ENCODE measurements around the gene MPP7. TPM values are rescaled to one million over a fixed set of nuclear protein-coding genes. Genes with fewer than 3 reads are reported as not detected.

MPP7 gene
- total RNA-seq, 1 donor: 2.2 TPM

DNA sequence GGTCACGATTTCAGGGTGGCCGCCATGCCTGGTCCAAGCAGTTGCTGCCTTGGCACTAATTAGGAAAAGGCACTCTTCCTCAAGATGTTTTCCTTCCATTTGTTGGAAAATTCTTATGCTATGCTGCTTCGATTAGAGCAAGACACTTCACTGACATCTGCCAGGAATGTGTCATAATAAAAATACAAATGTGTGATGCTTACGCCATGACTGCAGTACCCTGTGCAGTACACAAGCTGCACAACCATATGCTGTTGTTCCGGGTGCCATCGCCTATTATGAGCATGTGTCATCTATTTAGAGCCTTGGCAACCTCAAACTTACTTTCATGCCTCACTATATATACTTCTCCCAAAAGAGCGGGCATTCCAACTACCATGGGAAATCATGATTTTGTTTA, 14.9 kb upstream of the MPP7 start:
- H3K27me3 ChIP-seq (ENCODE audit: insufficient read depth, low read length): peaks cover 27% of the 10 kb centered on the region
- no peak overlapping the region for H3K4me3 ChIP-seq (ENCODE audit: insufficient read depth, low read length)
- no peaks in the 10 kb centered on the region for H3K36me3 ChIP-seq (ENCODE audit: insufficient read depth, low read length)
- TF ChIP-seq, protein P1, sequence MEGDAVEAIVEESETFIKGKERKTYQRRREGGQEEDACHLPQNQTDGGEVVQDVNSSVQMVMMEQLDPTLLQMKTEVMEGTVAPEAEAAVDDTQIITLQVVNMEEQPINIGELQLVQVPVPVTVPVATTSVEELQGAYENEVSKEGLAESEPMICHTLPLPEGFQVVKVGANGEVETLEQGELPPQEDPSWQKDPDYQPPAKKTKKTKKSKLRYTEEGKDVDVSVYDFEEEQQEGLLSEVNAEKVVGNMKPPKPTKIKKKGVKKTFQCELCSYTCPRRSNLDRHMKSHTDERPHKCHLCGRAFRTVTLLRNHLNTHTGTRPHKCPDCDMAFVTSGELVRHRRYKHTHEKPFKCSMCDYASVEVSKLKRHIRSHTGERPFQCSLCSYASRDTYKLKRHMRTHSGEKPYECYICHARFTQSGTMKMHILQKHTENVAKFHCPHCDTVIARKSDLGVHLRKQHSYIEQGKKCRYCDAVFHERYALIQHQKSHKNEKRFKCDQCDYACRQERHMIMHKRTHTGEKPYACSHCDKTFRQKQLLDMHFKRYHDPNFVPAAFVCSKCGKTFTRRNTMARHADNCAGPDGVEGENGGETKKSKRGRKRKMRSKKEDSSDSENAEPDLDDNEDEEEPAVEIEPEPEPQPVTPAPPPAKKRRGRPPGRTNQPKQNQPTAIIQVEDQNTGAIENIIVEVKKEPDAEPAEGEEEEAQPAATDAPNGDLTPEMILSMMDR (IDR thresholded peaks at IDR 0.05; ENCODE audit: extremely low read depth, low read depth, low read length): no peak
- H3K4me2 ChIP-seq (ENCODE audit: insufficient read depth, low read length): no peak overlapping the region
- no peaks in the 10 kb centered on the region for H3K9me3 ChIP-seq (ENCODE audit: low read depth, low read length)
- H2AFZ ChIP-seq (ENCODE audit: low read length): no peak overlapping the region
- H3K79me2 ChIP-seq (ENCODE audit: insufficient read depth, low read length): no peaks in the 10 kb centered on the region
- H3K4me1 ChIP-seq (ENCODE audit: insufficient read depth, low read length): peaks cover 2% of the 10 kb centered on the region
- no peak overlapping the region for H3K27ac ChIP-seq (ENCODE audit: low read depth, low read length)
- no peaks in the 10 kb centered on the region for H4K20me1 ChIP-seq (ENCODE audit: insufficient read depth, low read length)
- no peak for DNase-seq (ENCODE audit: insufficient read length, low spot score, missing footprints)

DNA sequence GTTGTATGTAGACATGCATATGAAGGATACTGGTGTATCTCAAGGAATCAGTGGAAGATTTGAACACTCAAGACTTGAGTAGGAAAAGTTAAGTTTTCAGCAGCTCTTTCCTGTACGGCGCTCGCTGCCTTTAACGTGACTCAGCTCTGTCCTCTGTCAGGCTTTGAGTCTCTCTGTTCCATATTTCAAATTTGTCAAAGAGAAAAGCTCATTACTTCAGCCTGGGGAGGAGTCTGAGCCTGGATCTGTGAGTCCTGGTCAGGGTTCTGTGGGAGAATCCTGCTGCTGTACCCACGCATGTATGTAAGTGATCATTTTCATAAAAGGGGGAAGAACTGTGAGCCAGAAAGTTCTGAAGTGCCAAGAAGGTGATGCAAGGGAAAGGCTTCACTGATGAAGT, 13.8 kb upstream of the MPP7 start:
- no peak overlapping the region for H2AFZ ChIP-seq (ENCODE audit: low read length)
- H4K20me1 ChIP-seq (ENCODE audit: insufficient read depth, low read length): no peaks in the 10 kb centered on the region
- H3K27me3 ChIP-seq (ENCODE audit: insufficient read depth, low read length): peaks cover 27% of the 10 kb centered on the region
- H3K36me3 ChIP-seq (ENCODE audit: insufficient read depth, low read length): no peaks in the 10 kb centered on the region
- TF ChIP-seq, protein P1 (IDR thresholded peaks at IDR 0.05; ENCODE audit: extremely low read depth, low read depth, low read length): no peak
- H3K27ac ChIP-seq (ENCODE audit: low read depth, low read length): no peak overlapping the region
- no peak for DNase-seq (ENCODE audit: insufficient read length, low spot score, missing footprints)
- H3K4me3 ChIP-seq (ENCODE audit: insufficient read depth, low read length): no peak overlapping the region
- no peaks in the 10 kb centered on the region for H3K9me3 ChIP-seq (ENCODE audit: low read depth, low read length)
- H3K4me2 ChIP-seq (ENCODE audit: insufficient read depth, low read length): no peak overlapping the region
- H3K4me1 ChIP-seq (ENCODE audit: insufficient read depth, low read length): peaks cover 8% of the 10 kb centered on the region
- H3K79me2 ChIP-seq (ENCODE audit: insufficient read depth, low read length): no peaks in the 10 kb centered on the region

DNA sequence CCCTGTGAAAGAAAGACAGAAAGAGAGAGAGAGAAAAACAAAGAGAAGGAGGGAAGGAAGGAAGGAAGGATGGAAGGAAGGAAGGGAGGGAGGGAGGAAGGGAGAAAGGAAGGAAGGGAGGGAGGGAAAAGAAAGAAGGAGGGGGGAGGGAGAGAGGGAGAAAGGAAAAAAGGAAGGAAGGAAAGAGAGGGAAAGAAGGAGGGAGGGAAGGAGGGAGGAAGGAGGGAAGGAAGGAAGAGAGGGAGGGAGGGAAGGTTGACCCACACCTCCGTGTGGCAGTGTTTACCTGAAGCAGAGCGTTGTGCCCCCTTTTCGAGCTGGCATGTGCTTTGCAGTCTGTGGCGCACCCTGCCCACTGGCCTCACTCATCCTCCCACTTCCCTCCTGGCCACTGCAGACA, 12.3 kb upstream of the MPP7 start:
- Histone ChIP-seq H3K4me3 (ENCODE audit: insufficient read depth, low read length) (no peak overlapping the region), H2AFZ (ENCODE audit: low read length) (no peak overlapping the region), H3K9me3 (ENCODE audit: low read depth, low read length) (no peaks in the 10 kb centered on the region), H3K27ac (ENCODE audit: low read depth, low read length) (no peak overlapping the region), H3K36me3 (ENCODE audit: insufficient read depth, low read length) (no peaks in the 10 kb centered on the region), H3K79me2 (ENCODE audit: insufficient read depth, low read length) (no peaks in the 10 kb centered on the region), H3K4me1 (ENCODE audit: insufficient read depth, low read length) (peaks cover 8% of the 10 kb centered on the region), H3K4me2 (ENCODE audit: insufficient read depth, low read length) (no peak overlapping the region), H3K27me3 (ENCODE audit: insufficient read depth, low read length) (peaks cover 41% of the 10 kb centered on the region), H4K20me1 (ENCODE audit: insufficient read depth, low read length) (no peaks in the 10 kb centered on the region)
- no peak for DNase-seq (ENCODE audit: insufficient read length, low spot score, missing footprints)
- TF ChIP-seq, protein P1 (IDR thresholded peaks at IDR 0.05; ENCODE audit: extremely low read depth, low read depth, low read length): no peak

DNA sequence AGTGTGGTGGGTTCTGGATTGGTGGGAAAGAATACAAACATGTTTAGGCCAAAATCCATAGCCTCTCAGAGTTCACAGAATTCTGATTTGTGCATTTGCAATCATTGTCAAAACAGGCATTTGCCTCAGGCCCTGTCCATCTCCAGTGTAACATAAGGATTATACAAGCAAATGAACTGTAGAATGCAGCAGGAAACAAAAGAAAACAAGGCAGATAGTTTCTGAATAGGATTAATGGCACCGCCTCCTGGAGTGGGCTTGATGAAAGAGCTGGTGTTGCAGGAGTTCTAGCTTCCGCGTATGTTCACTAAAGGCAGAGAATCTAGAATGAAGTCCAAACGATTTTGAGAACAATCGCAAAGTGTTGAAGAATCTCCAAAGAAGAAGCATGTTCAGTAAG, 11.3 kb upstream of the MPP7 start:
- H3K36me3 ChIP-seq (ENCODE audit: insufficient read depth, low read length): no peaks in the 10 kb centered on the region
- H2AFZ ChIP-seq (ENCODE audit: low read length): no peak overlapping the region
- H3K9me3 ChIP-seq (ENCODE audit: low read depth, low read length): no peaks in the 10 kb centered on the region
- no peak overlapping the region for H3K27ac ChIP-seq (ENCODE audit: low read depth, low read length)
- TF ChIP-seq, protein P1 (IDR thresholded peaks at IDR 0.05; ENCODE audit: extremely low read depth, low read depth, low read length): no peak
- peak; percentile 49 for DNase-seq (ENCODE audit: insufficient read length, low spot score, missing footprints)
- peaks cover 8% of the 10 kb centered on the region for H3K4me1 ChIP-seq (ENCODE audit: insufficient read depth, low read length)
- no peak overlapping the region for H3K4me3 ChIP-seq (ENCODE audit: insufficient read depth, low read length)
- H3K27me3 ChIP-seq (ENCODE audit: insufficient read depth, low read length): peaks cover 45% of the 10 kb centered on the region
- H3K79me2 ChIP-seq (ENCODE audit: insufficient read depth, low read length): no peaks in the 10 kb centered on the region
- no peaks in the 10 kb centered on the region for H4K20me1 ChIP-seq (ENCODE audit: insufficient read depth, low read length)
- no peak overlapping the region for H3K4me2 ChIP-seq (ENCODE audit: insufficient read depth, low read length)
